IMR-90 (cell line): ENCODE results near the gene PARD3.

Experiments used
- CHD1 ChIP-seq: IDR thresholded peaks from 2 replicates; pipeline ENCODE4 v1.6.1; 2012; ENCODE audit warnings: low read depth, low read length, improper control_type of control experiment
- CTCF ChIP-seq: conservative IDR thresholded peaks from 2 replicates; pipeline ENCODE4 v1.5.1; 2012; ENCODE audit warnings: mild to moderate bottlenecking, low read depth, low read length, improper control_type of control experiment
- FOS ChIP-seq: fragments of 150-350 bp; IDR thresholded peaks from 2 replicates; pipeline ENCODE4 v1.6.1; 2016; ENCODE audit warnings: low read depth, low read length
- MAZ ChIP-seq: IDR thresholded peaks from 2 replicates; pipeline ENCODE4 v1.6.1; 2012; ENCODE audit warnings: low read depth, mild to moderate bottlenecking, low read length, improper control_type of control experiment, moderate library complexity, borderline replicate concordance
- MXI1 ChIP-seq: IDR thresholded peaks from 2 replicates; pipeline ENCODE4 v1.6.1; 2012; ENCODE audit warnings: low read depth, mild to moderate bottlenecking, low read length, moderate library complexity, borderline replicate concordance
- POLR2A ChIP-seq: IDR thresholded peaks from 2 replicates; pipeline ENCODE4 v1.6.1; 2012; ENCODE audit warnings: mild to moderate bottlenecking, low read depth, low read length
- RAD21 ChIP-seq: IDR thresholded peaks from 2 replicates; pipeline ENCODE4 v1.6.1; 2012; ENCODE audit warnings: low read length, improper control_type of control experiment
- SMC3 ChIP-seq: fragments of 150-350 bp; IDR thresholded peaks from 2 replicates; pipeline ENCODE4 v1.6.1; 2016; ENCODE audit warnings: low read depth, mild to moderate bottlenecking, antibody characterized with exemption, low read length, moderate library complexity

DNA sequence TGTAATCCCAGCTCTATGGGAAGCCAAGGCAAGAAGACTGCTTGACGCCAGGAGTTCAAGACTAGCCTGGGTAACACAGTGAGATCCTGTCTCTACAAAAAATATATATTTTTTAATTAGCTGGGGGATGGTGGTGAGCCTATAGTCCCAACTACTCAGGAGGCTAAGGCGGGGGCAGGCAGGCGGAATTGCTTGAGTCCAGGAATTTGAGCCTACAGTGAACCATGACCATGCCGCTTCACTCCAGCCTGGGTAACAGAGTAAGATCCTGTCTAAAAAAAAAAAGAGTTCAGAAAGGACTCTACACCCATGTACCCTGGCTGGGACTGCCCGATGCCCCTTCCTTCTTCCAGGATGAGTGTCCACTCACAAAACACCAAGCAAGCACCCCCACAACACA lies 648.7 kb downstream of the PARD3 start:
- TF ChIP-seq CTCF (no peak), POLR2A (no peak), SMC3 (no peak), FOS (no peak), MAZ (no peak), MXI1 (no peak), RAD21 (no peak), CHD1 (no peak)
